HCT116 (cell line): ENCODE results near the gene OR56B1.

Source experiments
- CEBPB ChIP-seq: IDR thresholded peaks from 2 replicates; pipeline ENCODE4 v1.6.1; 2012; ENCODE audit warnings: low read depth
- EGR1 ChIP-seq: IDR thresholded peaks from 2 replicates; pipeline ENCODE4 v1.6.1; 2012; ENCODE audit warnings: low read depth
- EZH2 ChIP-seq: fragments of 200-600 bp; sonication (generic); IDR thresholded peaks from 2 replicates; pipeline ENCODE4 v1.6.1; 2017; ENCODE audit warnings: antibody characterized with exemption, mixed run types
- POLR2A ChIP-seq: IDR thresholded peaks from 2 replicates; pipeline ENCODE4 v1.7.0; 2011; ENCODE audit warnings: borderline replicate concordance; ENCODE audit not compliant: insufficient read depth, insufficient read length; ENCODE audit errors: extremely low read depth
- POLR2AphosphoS5 ChIP-seq: IDR thresholded peaks from 2 replicates; pipeline ENCODE4 v1.6.1; 2011; ENCODE audit warnings: mild to moderate bottlenecking, low read depth, low read length, moderate library complexity
- RAD21 ChIP-seq: IDR thresholded peaks from 2 replicates; pipeline ENCODE4 v1.6.1; 2012; ENCODE audit warnings: low read depth, mild to moderate bottlenecking
- SP1 ChIP-seq: IDR thresholded peaks from 2 replicates; pipeline ENCODE4 v1.6.1; 2012; ENCODE audit warnings: low read depth
- TCF7L2 ChIP-seq: IDR thresholded peaks from 2 replicates; pipeline ENCODE4 v1.7.0; 2011; ENCODE audit warnings: borderline replicate concordance, inconsistent platforms; ENCODE audit not compliant: insufficient read depth, insufficient read length; ENCODE audit errors: extremely low read depth
- ZNF274 ChIP-seq: fragments of 200-500 bp; sonication (Bioruptor generic); IDR thresholded peaks from 2 replicates; pipeline ENCODE4 v1.6.1; 2014; ENCODE audit warnings: mild to moderate bottlenecking, low read depth, low read length, inconsistent platforms
- TF ChIP-seq, protein P1 (sequence below), 3 experiments: fragments of 200-600 bp in 1 of 3; sonication (generic) in 1 of 3; IDR thresholded peaks in 2 of 3; conservative IDR thresholded peaks in 1 of 3; 2 replicates each; pipeline ENCODE4 v1.5.1; 2012 to 2017; ENCODE audit warnings: low read depth in 2 of 3, low read length in 2 of 3, antibody characterized with exemption in 1 of 3, borderline replicate concordance in 1 of 3, control low read depth in 1 of 3, mild to moderate bottlenecking in 1 of 3, mixed read lengths in 1 of 3, mixed run types in 1 of 3, moderate library complexity in 1 of 3; ENCODE audit not compliant: insufficient read depth in 1 of 3
- TF ChIP-seq, protein P2 (sequence below): IDR thresholded peaks from 2 replicates; pipeline ENCODE4 v1.6.1; 2011; ENCODE audit warnings: mild to moderate bottlenecking, low read length, moderate library complexity; ENCODE audit not compliant: insufficient replicate concordance; ENCODE audit errors: extremely low read depth
- TF ChIP-seq, protein P3 (sequence below): IDR thresholded peaks from 2 replicates; pipeline ENCODE4 v1.6.1; 2012
- TF ChIP-seq, protein P4 (sequence below): IDR thresholded peaks from 2 replicates; pipeline ENCODE4 v1.6.1; 2012; ENCODE audit warnings: low read depth

DNA sequence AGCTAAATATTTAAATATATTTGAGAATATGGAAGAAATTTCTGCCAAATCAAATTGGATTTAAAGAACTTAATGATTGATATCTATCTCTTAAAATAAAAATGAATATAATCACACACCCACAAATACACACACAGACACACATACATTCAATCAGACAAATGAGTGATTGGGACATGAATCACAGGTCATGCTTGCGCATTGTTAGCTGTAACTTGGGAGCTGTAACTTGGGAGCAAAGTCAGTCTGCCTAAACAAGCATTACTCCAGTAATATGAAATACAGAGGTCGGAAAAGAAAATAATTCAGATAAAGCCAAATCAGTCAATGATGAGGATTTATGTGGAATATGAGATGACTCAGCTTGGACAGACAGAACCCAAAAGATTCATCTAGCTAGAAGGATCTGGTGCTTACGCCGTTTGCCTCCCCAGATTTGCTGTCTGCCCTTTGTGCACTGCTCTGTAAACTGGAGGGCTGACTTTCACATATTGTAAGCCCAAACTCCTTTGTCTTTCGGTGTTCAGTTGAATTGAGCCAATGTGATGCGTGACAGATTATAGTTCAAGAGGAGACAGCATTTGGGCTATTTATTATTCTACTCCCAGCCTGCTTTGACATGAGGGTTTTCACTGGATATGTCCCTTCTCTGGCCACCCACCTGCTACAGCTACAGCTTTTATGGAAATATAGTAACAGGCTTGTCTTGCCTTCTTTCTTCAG lies 1.6 kb downstream of the OR56B1 start:
- TF ChIP-seq, protein P1, sequence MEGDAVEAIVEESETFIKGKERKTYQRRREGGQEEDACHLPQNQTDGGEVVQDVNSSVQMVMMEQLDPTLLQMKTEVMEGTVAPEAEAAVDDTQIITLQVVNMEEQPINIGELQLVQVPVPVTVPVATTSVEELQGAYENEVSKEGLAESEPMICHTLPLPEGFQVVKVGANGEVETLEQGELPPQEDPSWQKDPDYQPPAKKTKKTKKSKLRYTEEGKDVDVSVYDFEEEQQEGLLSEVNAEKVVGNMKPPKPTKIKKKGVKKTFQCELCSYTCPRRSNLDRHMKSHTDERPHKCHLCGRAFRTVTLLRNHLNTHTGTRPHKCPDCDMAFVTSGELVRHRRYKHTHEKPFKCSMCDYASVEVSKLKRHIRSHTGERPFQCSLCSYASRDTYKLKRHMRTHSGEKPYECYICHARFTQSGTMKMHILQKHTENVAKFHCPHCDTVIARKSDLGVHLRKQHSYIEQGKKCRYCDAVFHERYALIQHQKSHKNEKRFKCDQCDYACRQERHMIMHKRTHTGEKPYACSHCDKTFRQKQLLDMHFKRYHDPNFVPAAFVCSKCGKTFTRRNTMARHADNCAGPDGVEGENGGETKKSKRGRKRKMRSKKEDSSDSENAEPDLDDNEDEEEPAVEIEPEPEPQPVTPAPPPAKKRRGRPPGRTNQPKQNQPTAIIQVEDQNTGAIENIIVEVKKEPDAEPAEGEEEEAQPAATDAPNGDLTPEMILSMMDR (IDR thresholded peaks at IDR 0.05 in 2 of 3, conservative IDR thresholded peaks at IDR 0.05 in 1 of 3; ENCODE audit: borderline replicate concordance in 1 of 3, insufficient read depth in 1 of 3, low read depth in 2 of 3, low read length in 2 of 3): no peak
- TF ChIP-seq SP1 (no peak), ZNF274 (no peak), POLR2A (no peak), CEBPB (no peak), EZH2 (no peak), POLR2AphosphoS5 (no peak), RAD21 (no peak), EGR1 (no peak), TCF7L2 (no peak)
- TF ChIP-seq, protein P2, sequence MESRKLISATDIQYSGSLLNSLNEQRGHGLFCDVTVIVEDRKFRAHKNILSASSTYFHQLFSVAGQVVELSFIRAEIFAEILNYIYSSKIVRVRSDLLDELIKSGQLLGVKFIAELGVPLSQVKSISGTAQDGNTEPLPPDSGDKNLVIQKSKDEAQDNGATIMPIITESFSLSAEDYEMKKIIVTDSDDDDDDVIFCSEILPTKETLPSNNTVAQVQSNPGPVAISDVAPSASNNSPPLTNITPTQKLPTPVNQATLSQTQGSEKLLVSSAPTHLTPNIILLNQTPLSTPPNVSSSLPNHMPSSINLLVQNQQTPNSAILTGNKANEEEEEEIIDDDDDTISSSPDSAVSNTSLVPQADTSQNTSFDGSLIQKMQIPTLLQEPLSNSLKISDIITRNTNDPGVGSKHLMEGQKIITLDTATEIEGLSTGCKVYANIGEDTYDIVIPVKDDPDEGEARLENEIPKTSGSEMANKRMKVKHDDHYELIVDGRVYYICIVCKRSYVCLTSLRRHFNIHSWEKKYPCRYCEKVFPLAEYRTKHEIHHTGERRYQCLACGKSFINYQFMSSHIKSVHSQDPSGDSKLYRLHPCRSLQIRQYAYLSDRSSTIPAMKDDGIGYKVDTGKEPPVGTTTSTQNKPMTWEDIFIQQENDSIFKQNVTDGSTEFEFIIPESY: no peak
- TF ChIP-seq, protein P3, sequence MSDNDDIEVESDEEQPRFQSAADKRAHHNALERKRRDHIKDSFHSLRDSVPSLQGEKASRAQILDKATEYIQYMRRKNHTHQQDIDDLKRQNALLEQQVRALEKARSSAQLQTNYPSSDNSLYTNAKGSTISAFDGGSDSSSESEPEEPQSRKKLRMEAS: no peak
- TF ChIP-seq, protein P4, sequence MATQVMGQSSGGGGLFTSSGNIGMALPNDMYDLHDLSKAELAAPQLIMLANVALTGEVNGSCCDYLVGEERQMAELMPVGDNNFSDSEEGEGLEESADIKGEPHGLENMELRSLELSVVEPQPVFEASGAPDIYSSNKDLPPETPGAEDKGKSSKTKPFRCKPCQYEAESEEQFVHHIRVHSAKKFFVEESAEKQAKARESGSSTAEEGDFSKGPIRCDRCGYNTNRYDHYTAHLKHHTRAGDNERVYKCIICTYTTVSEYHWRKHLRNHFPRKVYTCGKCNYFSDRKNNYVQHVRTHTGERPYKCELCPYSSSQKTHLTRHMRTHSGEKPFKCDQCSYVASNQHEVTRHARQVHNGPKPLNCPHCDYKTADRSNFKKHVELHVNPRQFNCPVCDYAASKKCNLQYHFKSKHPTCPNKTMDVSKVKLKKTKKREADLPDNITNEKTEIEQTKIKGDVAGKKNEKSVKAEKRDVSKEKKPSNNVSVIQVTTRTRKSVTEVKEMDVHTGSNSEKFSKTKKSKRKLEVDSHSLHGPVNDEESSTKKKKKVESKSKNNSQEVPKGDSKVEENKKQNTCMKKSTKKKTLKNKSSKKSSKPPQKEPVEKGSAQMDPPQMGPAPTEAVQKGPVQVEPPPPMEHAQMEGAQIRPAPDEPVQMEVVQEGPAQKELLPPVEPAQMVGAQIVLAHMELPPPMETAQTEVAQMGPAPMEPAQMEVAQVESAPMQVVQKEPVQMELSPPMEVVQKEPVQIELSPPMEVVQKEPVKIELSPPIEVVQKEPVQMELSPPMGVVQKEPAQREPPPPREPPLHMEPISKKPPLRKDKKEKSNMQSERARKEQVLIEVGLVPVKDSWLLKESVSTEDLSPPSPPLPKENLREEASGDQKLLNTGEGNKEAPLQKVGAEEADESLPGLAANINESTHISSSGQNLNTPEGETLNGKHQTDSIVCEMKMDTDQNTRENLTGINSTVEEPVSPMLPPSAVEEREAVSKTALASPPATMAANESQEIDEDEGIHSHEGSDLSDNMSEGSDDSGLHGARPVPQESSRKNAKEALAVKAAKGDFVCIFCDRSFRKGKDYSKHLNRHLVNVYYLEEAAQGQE: no peak
